Colonic mucosa (tissue), 4 donors: ENCODE results near the gene MGRN1. TPM values are rescaled to one million over a fixed set of nuclear protein-coding genes. Genes with fewer than 3 reads are reported as not detected.
A peak's percentile ranks its signal among the peaks of the same experiment; 100 is the strongest.

Experiments
- DNase-seq: peaks from one replicate; pipeline ENCODE4 v3.0.0-alpha.2; 2020
- H3K27ac ChIP-seq: fragments of 200-600 bp; one replicate; pipeline ENCODE4 v1.8.0; 2021
- H3K27me3 ChIP-seq: fragments of 200-600 bp; one replicate; pipeline ENCODE4 v1.8.0; 2021
- H3K36me3 ChIP-seq: fragments of 200-600 bp; one replicate; pipeline ENCODE4 v1.8.0; 2021
- H3K4me1 ChIP-seq: fragments of 200-600 bp; one replicate; pipeline ENCODE4 v1.8.0; 2021; ENCODE audit warnings: mild to moderate bottlenecking
- H3K4me3 ChIP-seq: fragments of 200-600 bp; one replicate; pipeline ENCODE4 v1.8.0; 2021
- H3K9ac ChIP-seq, 2 donors: one replicate each; pipeline ENCODE4 v1.7.0; 2013; ENCODE audit warnings: control low read depth in 2 of 2, low read depth in 2 of 2, low read length in 2 of 2
- H3K9me3 ChIP-seq: fragments of 200-600 bp; one replicate; pipeline ENCODE4 v1.8.0; 2021
- intact Hi-C: fragments of 100-400 bp; cut with DNase I; formaldehyde crosslinking; loops from one replicate; pipeline ENCODE4 v1.14.1; 2022
- total RNA-seq, 2 donors: library from RNA; stranded (reverse); fragmentation: NEBNext Ultra II Directional in 1 of 2; extraction: Animal tissue kit (Norgen Biotek cat#: 25700) in 1 of 2; gene quantifications; one replicate each; pipeline ENCODE4 v1.2.1, GENCODE V29; 2021
- TF ChIP-seq, protein P1 (sequence below): fragments of 200-600 bp; IDR thresholded peaks from one replicate; pipeline ENCODE4 v1.8.0; 2022; ENCODE audit warnings: antibody characterized with exemption, mild to moderate bottlenecking
- donor health status: healthy.
- donor health status: DM: no; HTN: no; CAD: no.
- donor health status: DM: no; HTN: no; CAD: no.

The MGRN1 gene
- total RNA-seq, 2 donors from 2014 or later = 75.2 to 79.3 TPM

DNA sequence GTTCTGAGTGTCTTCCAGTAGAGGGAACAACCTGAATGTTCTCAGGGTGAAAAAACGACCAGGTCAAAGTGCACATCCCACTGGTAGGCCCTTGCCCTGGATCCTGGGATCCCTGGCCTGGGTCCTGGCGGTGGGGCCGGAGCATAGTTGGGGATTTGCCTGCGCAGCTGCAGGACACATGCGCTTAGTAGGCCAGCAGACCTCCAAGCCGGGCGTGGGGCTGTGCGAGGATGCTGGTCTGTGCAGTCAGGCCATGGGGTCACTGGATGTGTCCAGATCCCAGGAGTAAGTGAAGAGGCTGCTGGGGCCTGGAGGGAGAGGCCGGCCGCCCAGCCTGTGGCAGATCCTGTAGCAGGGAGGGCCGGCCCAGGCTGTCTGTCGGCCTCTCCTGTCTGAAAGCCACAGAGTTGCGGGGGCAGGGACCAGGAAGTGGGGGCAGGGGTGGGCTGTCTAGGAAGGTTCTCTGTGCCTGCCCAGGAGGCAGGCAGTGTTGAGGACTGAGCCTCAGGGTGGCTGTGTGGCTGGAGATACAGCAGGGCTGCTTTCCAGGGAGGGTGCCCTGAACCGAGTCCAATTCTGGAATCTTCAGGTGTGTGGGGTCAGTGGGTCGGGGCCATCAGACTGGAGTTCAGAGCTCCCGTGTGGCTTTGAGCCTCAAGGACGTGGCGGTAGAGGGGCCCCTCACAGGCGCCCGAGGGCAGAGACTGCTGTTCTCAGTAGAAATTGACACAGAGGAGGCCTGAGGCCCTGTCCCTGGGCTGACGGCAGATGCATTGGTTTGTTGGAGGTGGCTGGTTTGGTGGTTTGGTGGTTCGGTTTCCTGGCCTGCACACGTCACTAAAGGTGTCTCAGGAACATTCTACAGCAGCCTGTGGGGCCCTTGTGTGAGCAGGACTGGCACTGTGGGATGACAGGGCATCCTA lies 51.5 kb downstream of the MGRN1 start:
- no peak overlapping the region for H3K27ac ChIP-seq
- no peaks in the 10 kb centered on the region for H3K36me3 ChIP-seq
- intact Hi-C loops = no loop called here
- TF ChIP-seq, protein P1, sequence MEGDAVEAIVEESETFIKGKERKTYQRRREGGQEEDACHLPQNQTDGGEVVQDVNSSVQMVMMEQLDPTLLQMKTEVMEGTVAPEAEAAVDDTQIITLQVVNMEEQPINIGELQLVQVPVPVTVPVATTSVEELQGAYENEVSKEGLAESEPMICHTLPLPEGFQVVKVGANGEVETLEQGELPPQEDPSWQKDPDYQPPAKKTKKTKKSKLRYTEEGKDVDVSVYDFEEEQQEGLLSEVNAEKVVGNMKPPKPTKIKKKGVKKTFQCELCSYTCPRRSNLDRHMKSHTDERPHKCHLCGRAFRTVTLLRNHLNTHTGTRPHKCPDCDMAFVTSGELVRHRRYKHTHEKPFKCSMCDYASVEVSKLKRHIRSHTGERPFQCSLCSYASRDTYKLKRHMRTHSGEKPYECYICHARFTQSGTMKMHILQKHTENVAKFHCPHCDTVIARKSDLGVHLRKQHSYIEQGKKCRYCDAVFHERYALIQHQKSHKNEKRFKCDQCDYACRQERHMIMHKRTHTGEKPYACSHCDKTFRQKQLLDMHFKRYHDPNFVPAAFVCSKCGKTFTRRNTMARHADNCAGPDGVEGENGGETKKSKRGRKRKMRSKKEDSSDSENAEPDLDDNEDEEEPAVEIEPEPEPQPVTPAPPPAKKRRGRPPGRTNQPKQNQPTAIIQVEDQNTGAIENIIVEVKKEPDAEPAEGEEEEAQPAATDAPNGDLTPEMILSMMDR = no peak
- H3K9me3 ChIP-seq = no peaks in the 10 kb centered on the region
- no peak overlapping the region for H3K4me3 ChIP-seq
- no peak for DNase-seq
- no peaks in the 10 kb centered on the region for H3K27me3 ChIP-seq
- H3K9ac ChIP-seq = no peak overlapping the region
- H3K4me1 ChIP-seq = peaks cover 6% of the 10 kb centered on the region

DNA sequence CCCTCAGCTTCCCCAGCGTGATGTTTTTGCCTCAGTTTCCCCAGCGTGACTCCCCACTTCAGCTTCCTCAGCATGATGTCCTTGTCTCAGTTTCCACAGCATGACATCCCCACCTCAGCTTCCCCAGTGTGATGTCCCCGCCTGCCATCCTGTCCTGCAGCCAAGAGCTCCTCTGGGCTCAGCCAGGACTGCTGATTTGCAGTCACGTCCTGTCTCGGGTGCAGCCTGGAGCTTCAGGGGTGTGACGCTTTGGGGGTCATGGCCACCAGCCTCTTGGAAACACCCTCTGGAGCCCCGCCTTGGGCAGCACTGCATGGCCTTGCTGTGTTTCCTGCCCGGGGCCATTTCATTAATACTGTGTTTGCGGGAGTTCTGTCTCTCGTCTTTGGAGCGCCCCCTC lies 52.2 kb downstream of the MGRN1 start:
- no peak overlapping the region for H3K27ac ChIP-seq
- H3K36me3 ChIP-seq = no peaks in the 10 kb centered on the region
- no peak for DNase-seq
- H3K4me3 ChIP-seq = no peak overlapping the region
- H3K27me3 ChIP-seq = no peaks in the 10 kb centered on the region
- peaks cover 6% of the 10 kb centered on the region for H3K4me1 ChIP-seq
- no peaks in the 10 kb centered on the region for H3K9me3 ChIP-seq
- intact Hi-C loops = no loop called here
- peak overlapping the region in 1 of 2 donors; percentile 19 for H3K9ac ChIP-seq
- TF ChIP-seq, protein P1 = no peak

DNA sequence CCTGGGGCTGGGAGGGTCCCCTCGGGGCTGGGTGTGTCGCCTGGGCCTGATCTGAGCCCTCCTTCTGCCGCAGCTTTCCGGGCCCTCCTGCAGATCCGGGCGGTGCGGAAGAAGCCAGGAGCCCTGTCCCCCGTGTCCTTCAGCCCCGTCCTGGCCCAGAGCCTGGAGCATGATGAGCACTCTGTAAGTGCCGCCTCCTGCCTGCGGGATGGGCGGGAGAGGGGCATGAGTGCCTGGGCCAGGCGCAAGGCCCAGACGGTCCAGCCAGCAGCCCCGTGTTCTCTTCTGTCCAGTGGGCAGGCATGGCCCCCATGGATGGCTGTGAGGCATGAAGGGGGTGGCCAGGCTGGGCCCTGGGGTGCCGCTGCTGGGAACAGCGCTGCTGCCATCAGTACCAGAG lies 52.8 kb downstream of the MGRN1 start:
- no peak for DNase-seq
- peaks cover 6% of the 10 kb centered on the region for H3K4me1 ChIP-seq

DNA sequence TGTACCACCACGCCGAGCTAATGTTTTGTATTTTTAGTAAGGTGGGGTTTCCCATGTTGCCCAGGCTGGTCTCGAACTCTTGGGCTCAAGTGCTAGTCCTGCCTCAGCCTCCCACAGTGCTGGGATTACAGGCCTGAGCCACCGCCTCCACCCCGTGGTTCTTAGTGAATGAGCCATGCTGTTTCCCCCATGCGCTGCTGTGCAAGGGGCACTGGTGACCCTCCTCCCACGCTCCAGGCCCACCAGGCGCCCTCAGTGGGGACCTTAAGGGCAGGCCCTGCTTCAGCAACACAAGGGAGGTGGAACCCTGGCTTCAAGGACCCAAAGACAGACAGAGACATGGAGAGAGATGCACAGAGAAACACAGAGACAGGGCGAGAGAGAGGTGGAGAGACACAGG lies 53.4 kb downstream of the MGRN1 start:
- Histone ChIP-seq H3K27me3 (no peaks in the 10 kb centered on the region), H3K36me3 (no peaks in the 10 kb centered on the region), H3K4me3 (no peak overlapping the region), H3K4me1 (peaks cover 6% of the 10 kb centered on the region), H3K9ac (no peak overlapping the region), H3K27ac (no peak overlapping the region), H3K9me3 (no peaks in the 10 kb centered on the region)
- intact Hi-C loops = no loop called here
- TF ChIP-seq, protein P1 = no peak
- DNase-seq = no peak

More for the DNA sequence above, 52.8 kb downstream of the MGRN1 start:
- H3K4me3 ChIP-seq = no peak overlapping the region
- no peak overlapping the region for H3K9ac ChIP-seq
- intact Hi-C loops = no loop called here
- H3K36me3 ChIP-seq = no peaks in the 10 kb centered on the region
- no peak overlapping the region for H3K27ac ChIP-seq
- no peaks in the 10 kb centered on the region for H3K27me3 ChIP-seq
- TF ChIP-seq, protein P1 = no peak
- H3K9me3 ChIP-seq = no peaks in the 10 kb centered on the region

DNA sequence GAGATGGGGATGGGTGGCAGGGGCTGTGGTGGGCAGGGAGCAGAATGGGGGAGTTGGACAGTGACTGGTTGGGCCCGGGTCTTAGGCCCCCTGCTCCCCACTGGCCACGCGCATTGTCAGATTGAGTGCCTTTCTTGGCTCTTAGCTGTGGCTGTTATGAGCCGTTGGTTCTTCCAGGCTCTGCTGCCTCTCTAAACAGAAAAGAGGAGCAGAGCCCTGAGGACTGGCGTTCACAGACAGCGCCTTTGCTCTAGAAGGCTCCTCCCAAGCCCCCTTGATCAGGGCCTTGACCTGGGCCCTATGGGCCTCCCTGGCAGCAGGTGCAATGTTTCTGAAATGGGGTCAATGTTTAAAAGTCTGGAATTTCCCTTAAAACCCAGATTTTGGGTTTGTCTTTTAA lies 54.0 kb downstream of the MGRN1 start:
- H3K27me3 ChIP-seq = no peaks in the 10 kb centered on the region
- H3K27ac ChIP-seq = peak overlapping the region; percentile 95
- H3K4me3 ChIP-seq = no peak overlapping the region
- intact Hi-C loops = no loop called here
- peaks cover 6% of the 10 kb centered on the region for H3K4me1 ChIP-seq
- TF ChIP-seq, protein P1 = no peak
- no peaks in the 10 kb centered on the region for H3K9me3 ChIP-seq
- no peak for DNase-seq
- H3K9ac ChIP-seq = peak overlapping the region in 1 of 2 donors; percentile 44
- H3K36me3 ChIP-seq = no peaks in the 10 kb centered on the region
